HepG2 (cell line): ENCODE data around the gene PPM1G. TPM values are rescaled to one million over a fixed set of nuclear protein-coding genes. Genes with fewer than 3 reads are reported as not detected.

Source experiments
- ATAC-seq: fragments of 200-7000 bp; cut with Tn5 transposase; 3 replicates; pipeline ENCODE4 v1.9.1; 2020; ENCODE audit warnings: mild to moderate bottlenecking, moderate library complexity
- BruUV-seq: library from RNA; stranded (reverse); fragments of 400-500 nt; replicated peaks from 2 replicates; lab custom pipeline; 2021; lab: Mats Ljungman, UMichigan
- CTCF ChIA-PET: fragments of 300-600 bp; formaldehyde crosslinking; extraction: SDS; loops from one replicate; lab custom pipeline; 2021; ENCODE audit warnings: low total read pairs, inconsistent platforms, low intra/inter-chr PET ratio; lab: Yijun Ruan, JAX
- POLR2A ChIA-PET: fragments of 350-600 bp; sonication (Branson Sonifier 250); formaldehyde crosslinking; loops from one replicate; lab custom pipeline; 2020; ENCODE audit warnings: antibody characterized with exemption, inconsistent platforms; lab: Yijun Ruan, JAX
- DNase-seq: peaks from one replicate; pipeline ENCODE4 v3.0.0-alpha.2; 2015; ENCODE audit warnings: low spot score
- FAIRE-seq: peaks from 3 replicates; lab custom pipeline; 2011; peaks lifted over from hg19 to GRCh38; lab: Jason Lieb, UNC
- H2AFZ ChIP-seq: one replicate; pipeline ENCODE4 v1.6.1; 2011; ENCODE audit warnings: low read length, inconsistent platforms
- H3K27ac ChIP-seq: fragments of 300-600 bp; 3 replicates; pipeline ENCODE4 v1.8.0; 2011; ENCODE audit warnings: mixed run types, mild to moderate bottlenecking, mixed read lengths, low read length, inconsistent platforms; ENCODE audit not compliant: insufficient read depth; ENCODE audit errors: extremely low read length
- H3K27me3 ChIP-seq, 2 experiments: fragments of 200-600 bp in 1 of 2; 2 replicates in 1 of 2; 3 replicates in 1 of 2; pipeline versions ENCODE4 v1.6.0 to v1.8.0; 2011; ENCODE audit warnings: low read length in 2 of 2, mild to moderate bottlenecking in 2 of 2, moderate library complexity in 2 of 2, inconsistent platforms in 1 of 2; ENCODE audit not compliant: insufficient read depth in 2 of 2, control insufficient read depth in 1 of 2
- H3K36me3 ChIP-seq, 2 experiments: fragments of 200-600 bp in 1 of 2; replicated peaks in 1 of 2; 2 replicates in 1 of 2; 3 replicates in 1 of 2; pipeline versions ENCODE4 v1.5.1 to v1.8.0; 2011; ENCODE audit warnings: low read length in 2 of 2, inconsistent platforms in 1 of 2; ENCODE audit not compliant: insufficient read depth in 2 of 2, control insufficient read depth in 1 of 2
- H3K4me1 ChIP-seq: 2 replicates; pipeline ENCODE4 v1.5.1; 2012; ENCODE audit warnings: low read length, inconsistent platforms; ENCODE audit not compliant: insufficient read depth
- H3K4me2 ChIP-seq: 2 replicates; pipeline ENCODE4 v1.6.0; 2011; ENCODE audit warnings: low read depth, low read length, inconsistent platforms
- H3K4me3 ChIP-seq, 3 experiments: fragments of 200-600 bp in 1 of 3; sonication (generic), shearing (Covaris generic) in 1 of 3; replicated peaks in 1 of 3; 2 replicates each; pipeline ENCODE4 v1.5.1; 2011 to 2016; ENCODE audit warnings: low read length in 3 of 3, inconsistent platforms in 2 of 3, low read depth in 2 of 3, mild to moderate bottlenecking in 2 of 3, control low read depth in 1 of 3, mixed read lengths in 1 of 3; ENCODE audit not compliant: insufficient read depth in 1 of 3
- H3K79me2 ChIP-seq: one replicate; pipeline ENCODE4 v1.6.1; 2011; ENCODE audit warnings: low read length, inconsistent platforms; ENCODE audit not compliant: insufficient read depth
- H3K9ac ChIP-seq: 2 replicates; pipeline ENCODE4 v1.6.0; 2011; ENCODE audit warnings: mild to moderate bottlenecking, low read depth, low read length, inconsistent platforms; ENCODE audit not compliant: insufficient read depth
- H3K9me3 ChIP-seq: 2 replicates; pipeline ENCODE4 v1.5.1; 2012; ENCODE audit warnings: mild to moderate bottlenecking, low read length
- H4K20me1 ChIP-seq: 2 replicates; pipeline ENCODE4 v1.6.0; 2011; ENCODE audit warnings: inconsistent platforms, mild to moderate bottlenecking, low read length, moderate library complexity; ENCODE audit not compliant: insufficient read depth
- CEBPG ChIP-seq: IDR thresholded peaks from 2 replicates; pipeline ENCODE4 v1.6.1; 2016
- EHMT2 ChIP-seq: fragments of 200-600 bp; sonication (generic); IDR thresholded peaks from 2 replicates; pipeline ENCODE4 v1.7.0; 2017; ENCODE audit warnings: antibody characterized with exemption, low read depth, low read length, borderline replicate concordance
- HOXA7 ChIP-seq: sonication (generic); formaldehyde crosslinking; IDR thresholded peaks from 2 replicates; pipeline ENCODE4 v1.8.1; 2022; ENCODE audit warnings: mild to moderate bottlenecking, missing genetic modification reagents, moderate library complexity
- KDM5A ChIP-seq: fragments of 200-600 bp; sonication (generic); IDR thresholded peaks from 2 replicates; pipeline ENCODE4 v1.7.0; 2018; ENCODE audit warnings: antibody characterized with exemption, mild to moderate bottlenecking, low read length, borderline replicate concordance
- MEIS1 ChIP-seq: sonication (generic); formaldehyde crosslinking; IDR thresholded peaks from 2 replicates; pipeline ENCODE4 v1.9.0; 2021; ENCODE audit warnings: mild to moderate bottlenecking, missing genetic modification reagents, moderate library complexity, borderline replicate concordance
- POLR2G ChIP-seq: fragments of 200-400 bp; formaldehyde crosslinking; IDR thresholded peaks from 2 replicates; pipeline ENCODE4 v1.6.1; 2018; ENCODE audit warnings: mild to moderate bottlenecking, low read depth, low read length, moderate library complexity
- RBFOX2 ChIP-seq: fragments of 200-400 bp; formaldehyde crosslinking; IDR thresholded peaks from 2 replicates; pipeline ENCODE4 v1.6.1; 2017; ENCODE audit warnings: low read depth, mild to moderate bottlenecking, low read length
- TEAD2 ChIP-seq: sonication (generic); formaldehyde crosslinking; IDR thresholded peaks from 2 replicates; pipeline ENCODE4 v1.9.0; 2021; ENCODE audit warnings: missing genetic modification reagents
- ZBTB1 ChIP-seq: sonication (generic); formaldehyde crosslinking; IDR thresholded peaks from 2 replicates; pipeline ENCODE4 v1.4.0; 2020; ENCODE audit warnings: missing genetic modification reagents, borderline replicate concordance
- ZC3H4 ChIP-seq: sonication (generic); formaldehyde crosslinking; IDR thresholded peaks from 2 replicates; pipeline ENCODE4 v1.4.0; 2020; ENCODE audit warnings: missing genetic modification reagents, borderline replicate concordance
- ZMYM4 ChIP-seq: sonication (generic); formaldehyde crosslinking; IDR thresholded peaks from 2 replicates; pipeline ENCODE4 v1.8.1; 2023; ENCODE audit warnings: mild to moderate bottlenecking, missing genetic modification reagents
- ZNF160 ChIP-seq: sonication (generic); formaldehyde crosslinking; IDR thresholded peaks from 2 replicates; pipeline ENCODE4 v1.8.0; 2022; ENCODE audit warnings: mild to moderate bottlenecking, inconsistent platforms, missing genetic modification reagents
- ZNF292 ChIP-seq: sonication (generic); formaldehyde crosslinking; IDR thresholded peaks from 2 replicates; pipeline ENCODE4 v1.8.1; 2022; ENCODE audit warnings: mild to moderate bottlenecking, low read depth, missing genetic modification reagents, borderline replicate concordance
- ZNF354B ChIP-seq: sonication (generic); formaldehyde crosslinking; IDR thresholded peaks from 2 replicates; pipeline ENCODE4 v1.8.0; 2022; ENCODE audit warnings: mild to moderate bottlenecking, missing genetic modification reagents
- ZNF460 ChIP-seq: sonication (generic); formaldehyde crosslinking; IDR thresholded peaks from 2 replicates; pipeline ENCODE4 v1.5.1; 2020; ENCODE audit warnings: missing genetic modification reagents, mild to moderate bottlenecking, borderline replicate concordance
- ZNF782 ChIP-seq: sonication (generic); formaldehyde crosslinking; IDR thresholded peaks from 2 replicates; pipeline ENCODE4 v1.4.0; 2020; ENCODE audit warnings: missing genetic modification reagents, mild to moderate bottlenecking, borderline replicate concordance
- WGBS: methylation state at CpG from one replicate; pipeline ENCODE4 v1.1.6; 2017; ENCODE audit warnings: low lambda C conversion rate; 5-methylcytosine and 5-hydroxymethylcytosine counted together
- in situ Hi-C: cut with HindIII; loops from 2 replicates; pipeline ENCODE4 v1.10.0; 2017; ENCODE audit warnings: low pct_unique_long_range_greater_than_20kb; ENCODE audit not compliant: extremely low pct_ligation_motif_present
- intact Hi-C: fragments of 100-400 bp; cut with micrococcal nuclease; formaldehyde crosslinking; loops from one replicate; pipeline ENCODE4 v1.10.0; 2022; ENCODE audit not compliant: unreplicated experiment
- polyA plus RNA-seq, 8 experiments: library from polyadenylated mRNA; depleted of rRNA in 3 of 8; stranded (reverse) in 7 of 8; unstranded in 1 of 8; fragments of >200 nt; fragmentation: Illumina TruSeq in 4 of 8; extraction: Trizol in 4 of 8; gene quantifications; 2 replicates each; pipeline versions ENCODE4 v1.2.1 to v1.2.3, GENCODE V29; 2011 to 2016; ENCODE audit warnings: low read depth in 4 of 8, missing spikeins in 1 of 8, mixed read lengths in 1 of 8; ENCODE audit not compliant: insufficient read depth in 1 of 8
- total RNA-seq, 5 experiments: library from RNA; depleted of rRNA; stranded (reverse); fragments of >200 nt; fragmentation: Illumina TruSeq; extraction: Trizol; gene quantifications; 2 replicates each; pipeline ENCODE4 v1.2.3, GENCODE V29; 2016; ENCODE audit warnings: low read depth in 1 of 5
- TF ChIP-seq, protein P1 (sequence below): IDR thresholded peaks from 2 replicates; pipeline ENCODE4 v1.6.1; 2016; ENCODE audit warnings: missing biosample characterization, missing genetic modification reagents, low read depth
- TF ChIP-seq, protein P2 (sequence below): sonication (generic); formaldehyde crosslinking; IDR thresholded peaks from 2 replicates; pipeline ENCODE4 v1.4.0; 2020; ENCODE audit warnings: missing genetic modification reagents

PPM1G gene
- total and polyA plus RNA-seq, 2 of the 13 experiments (the other 11 are each of a cell fraction or from before 2014, with no cell fraction given), result 58.2 to 213 TPM

DNA sequence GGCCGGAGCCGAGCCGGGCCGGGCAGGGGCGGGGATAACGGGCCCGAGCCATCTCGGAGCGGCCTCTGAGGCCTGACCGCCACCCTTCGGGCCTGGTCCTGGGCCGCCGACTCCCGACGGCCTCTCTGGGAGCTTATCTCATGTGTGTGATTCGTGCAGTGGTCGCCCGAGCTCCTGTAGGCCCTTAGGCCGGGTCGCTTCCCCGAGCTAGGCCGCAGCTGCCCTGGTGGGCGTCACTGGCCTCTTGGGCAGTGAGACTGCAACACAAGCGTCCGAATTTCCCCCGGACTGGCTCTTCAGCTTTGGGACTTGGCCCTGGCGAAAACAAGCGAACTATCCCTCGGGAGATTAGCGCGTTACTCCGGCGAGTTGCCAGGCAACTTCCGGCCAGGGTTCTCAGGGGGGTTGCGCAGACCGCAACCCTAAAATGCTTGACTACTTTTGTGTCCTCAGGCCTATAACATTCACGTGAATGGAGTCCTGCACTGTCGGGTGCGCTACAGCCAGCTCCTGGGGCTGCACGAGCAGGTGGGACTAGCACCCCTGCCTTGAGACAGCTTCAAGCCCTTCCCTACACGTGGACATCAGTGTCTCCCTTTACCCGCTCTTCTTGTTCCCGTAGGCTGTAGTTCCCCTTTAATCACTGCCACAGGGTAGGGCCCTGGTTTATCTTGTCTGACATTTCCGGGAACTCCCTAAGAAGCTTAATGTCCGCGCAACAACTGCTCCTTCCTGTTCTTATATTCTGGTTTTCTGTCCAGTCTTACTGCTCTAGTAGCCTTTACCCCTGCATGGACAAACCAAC is 38.4 kb downstream of the PPM1G start:
- H3K4me2 ChIP-seq, result peak overlapping the region; percentile 99
- H3K27me3 ChIP-seq, result no peaks in the 10 kb centered on the region; a peak in 1 of 5 replicates
- in situ Hi-C loops (loop anchor here (5.0 kb wide), 1 partner anchor 49 kb away; the partner anchor contains the start of gene MPV17), intact Hi-C loops (loop anchor here (1.0 to 10.0 kb wide), 4 partner anchors 14 to 116 kb away; partner anchors contain the start of gene GTF3C2)
- H3K9ac ChIP-seq, result peak overlapping the region; percentile 97
- no peak overlapping the region for H2AFZ ChIP-seq
- ATAC-seq (peak; percentile 53), FAIRE-seq (no peak), DNase-seq (no peak)
- H3K4me1 ChIP-seq, result peaks cover 41% of the 10 kb centered on the region
- WGBS, result 1% methylated on average over 22 of the region's 46 CpGs
- peaks cover 54% of the 10 kb centered on the region for H3K79me2 ChIP-seq
- TSS peak; percentile 50 for BruUV-seq
- H3K36me3 ChIP-seq, result peaks cover 30 to 66% of the 10 kb centered on the region in 2 experiments
- H3K9me3 ChIP-seq, result no peaks in the 10 kb centered on the region
- ChIA-PET CTCF (interaction anchor here (1.1 to 2.5 kb wide), 2 partner anchors 50 to 212 kb away, joined by 3 to 15 read pairs; partner anchors contain the start of gene ZNF512), POLR2A (interaction anchor here (0.9 to 9.5 kb wide), 13 partner anchors 10 to 160 kb away, joined by 3 to 125 read pairs (median 6); partner anchors contain the start of genes ATRAID, GTF3C2, MPV17 and NRBP1)
- peak overlapping the region; percentile 85 to 96 (median 95) for H3K4me3 ChIP-seq
- H4K20me1 ChIP-seq, result no peaks in the 10 kb centered on the region; the same call in 1 of the 2 replicates
- H3K27ac ChIP-seq, result peak overlapping the region; percentile 83
- TF ChIP-seq, protein P1, sequence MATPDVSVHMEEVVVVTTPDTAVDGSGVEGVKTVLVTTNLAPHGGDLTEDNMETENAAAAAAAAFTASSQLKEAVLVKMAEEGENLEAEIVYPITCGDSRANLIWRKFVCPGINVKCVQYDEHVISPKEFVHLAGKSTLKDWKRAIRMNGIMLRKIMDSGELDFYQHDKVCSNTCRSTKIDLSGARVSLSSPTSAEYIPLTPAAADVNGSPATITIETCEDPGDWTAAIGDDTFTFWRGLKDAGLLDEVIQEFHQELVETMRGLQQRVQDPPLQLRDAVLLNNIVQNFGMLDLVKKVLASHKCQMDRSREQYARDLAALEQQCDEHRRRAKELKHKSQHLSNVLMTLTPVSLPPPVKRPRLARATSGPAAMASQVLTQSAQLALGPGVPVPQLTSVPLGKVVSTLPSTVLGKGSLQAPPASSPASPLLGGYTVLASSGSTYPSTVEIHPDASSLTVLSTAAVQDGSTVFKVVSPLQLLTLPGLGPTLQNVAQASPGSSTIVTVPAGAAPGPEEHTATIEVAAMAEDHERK (CRISPR knock-in tag), result no peak
- no peak for TF ChIP-seq ZMYM4 (CRISPR knock-in tag)
- TF ChIP-seq, protein P2, sequence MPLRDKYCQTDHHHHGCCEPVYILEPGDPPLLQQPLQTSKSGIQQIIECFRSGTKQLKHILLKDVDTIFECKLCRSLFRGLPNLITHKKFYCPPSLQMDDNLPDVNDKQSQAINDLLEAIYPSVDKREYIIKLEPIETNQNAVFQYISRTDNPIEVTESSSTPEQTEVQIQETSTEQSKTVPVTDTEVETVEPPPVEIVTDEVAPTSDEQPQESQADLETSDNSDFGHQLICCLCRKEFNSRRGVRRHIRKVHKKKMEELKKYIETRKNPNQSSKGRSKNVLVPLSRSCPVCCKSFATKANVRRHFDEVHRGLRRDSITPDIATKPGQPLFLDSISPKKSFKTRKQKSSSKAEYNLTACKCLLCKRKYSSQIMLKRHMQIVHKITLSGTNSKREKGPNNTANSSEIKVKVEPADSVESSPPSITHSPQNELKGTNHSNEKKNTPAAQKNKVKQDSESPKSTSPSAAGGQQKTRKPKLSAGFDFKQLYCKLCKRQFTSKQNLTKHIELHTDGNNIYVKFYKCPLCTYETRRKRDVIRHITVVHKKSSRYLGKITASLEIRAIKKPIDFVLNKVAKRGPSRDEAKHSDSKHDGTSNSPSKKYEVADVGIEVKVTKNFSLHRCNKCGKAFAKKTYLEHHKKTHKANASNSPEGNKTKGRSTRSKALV (CRISPR knock-in tag), result no peak
- TF ChIP-seq RBFOX2, result peak; percentile 7; the same call in 1 of the 2 replicates
- TF ChIP-seq ZNF782 (CRISPR knock-in tag), result peak; percentile 83; the same call in 1 of the 2 replicates
- no peak; the same call in 1 of the 2 replicates for TF ChIP-seq POLR2G
- TF ChIP-seq KDM5A, result peak; percentile 23; the same call in 1 of the 2 replicates
- no peak for TF ChIP-seq CEBPG (CRISPR knock-in tag)
- TF ChIP-seq EHMT2, result no peak
- no peak for TF ChIP-seq ZC3H4 (CRISPR knock-in tag)
- no peak; the same call in none of the 2 replicates for TF ChIP-seq ZNF354B (CRISPR knock-in tag)
- no peak for TF ChIP-seq MEIS1 (CRISPR knock-in tag)
- TF ChIP-seq ZBTB1 (CRISPR knock-in tag), result no peak; the same call in 1 of the 2 replicates
- TF ChIP-seq ZNF160 (CRISPR knock-in tag), result no peak
- TF ChIP-seq TEAD2 (CRISPR knock-in tag), result no peak
- no peak for TF ChIP-seq ZNF292
- TF ChIP-seq HOXA7 (CRISPR knock-in tag), result no peak
- no peak for TF ChIP-seq ZNF460 (CRISPR knock-in tag)
